Bronchial epithelial cell (primary cell): ENCODE measurements around the gene MMP15. TPM values are rescaled to one million over a fixed set of nuclear protein-coding genes. Genes with fewer than 3 reads are reported as not detected.

Experiments used
- DNase-seq: peaks from one replicate; pipeline ENCODE4 v3.0.0-alpha.2; 2010; ENCODE audit warnings: low read depth
- FAIRE-seq: peaks from 2 replicates; lab custom pipeline; 2011; peaks lifted over from hg19 to GRCh38; lab: Jason Lieb, UNC
- H3K27me3 ChIP-seq: 2 replicates; pipeline ENCODE4 v1.5.1; 2011; ENCODE audit warnings: low read length; ENCODE audit not compliant: control insufficient read depth, insufficient read depth
- H3K36me3 ChIP-seq: 2 replicates; pipeline ENCODE4 v1.5.1; 2011; ENCODE audit warnings: low read length; ENCODE audit not compliant: control insufficient read depth, insufficient read depth
- H3K4me3 ChIP-seq: 2 replicates; pipeline ENCODE4 v1.5.1; 2011; ENCODE audit warnings: mild to moderate bottlenecking, low read depth, low read length, control low read depth
- total RNA-seq: library from RNA; depleted of rRNA; stranded (reverse); fragments of >200 nt; gene quantifications from 2 replicates; pipeline ENCODE4 v1.2.1, GENCODE V29; 2014
- TF ChIP-seq, protein P1 (sequence below): IDR thresholded peaks from 2 replicates; pipeline ENCODE4 v1.5.1; 2011; ENCODE audit warnings: mild to moderate bottlenecking, moderate library complexity, low read length, control low read depth, inconsistent platforms; ENCODE audit not compliant: insufficient read depth, severe bottlenecking

Gene MMP15
- total RNA-seq, 1 donor from 2014 or later, result 8.4 TPM

DNA sequence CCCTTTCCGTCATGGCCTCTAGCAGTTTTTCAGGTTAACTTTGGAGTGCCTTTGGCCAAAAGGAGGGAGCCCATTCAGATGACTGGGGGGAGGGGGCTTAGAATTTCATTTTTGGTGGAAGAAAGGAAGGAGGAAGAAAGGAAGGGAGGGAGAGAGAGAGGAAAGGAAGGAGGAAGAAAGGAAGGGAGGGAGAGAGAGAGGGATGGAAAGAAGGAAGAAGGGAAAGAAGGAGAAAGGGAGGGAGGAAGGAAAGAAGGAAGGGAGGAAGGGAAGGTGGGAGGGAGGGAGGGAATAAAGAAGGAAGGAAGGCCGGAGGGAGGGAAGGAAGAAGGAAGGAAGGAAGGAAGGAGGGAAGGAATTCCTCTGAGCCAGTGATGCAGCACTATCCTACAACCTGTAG lies 25.7 kb downstream of the MMP15 start:
- H3K36me3 ChIP-seq, result no peaks in the 10 kb centered on the region
- TF ChIP-seq, protein P1, sequence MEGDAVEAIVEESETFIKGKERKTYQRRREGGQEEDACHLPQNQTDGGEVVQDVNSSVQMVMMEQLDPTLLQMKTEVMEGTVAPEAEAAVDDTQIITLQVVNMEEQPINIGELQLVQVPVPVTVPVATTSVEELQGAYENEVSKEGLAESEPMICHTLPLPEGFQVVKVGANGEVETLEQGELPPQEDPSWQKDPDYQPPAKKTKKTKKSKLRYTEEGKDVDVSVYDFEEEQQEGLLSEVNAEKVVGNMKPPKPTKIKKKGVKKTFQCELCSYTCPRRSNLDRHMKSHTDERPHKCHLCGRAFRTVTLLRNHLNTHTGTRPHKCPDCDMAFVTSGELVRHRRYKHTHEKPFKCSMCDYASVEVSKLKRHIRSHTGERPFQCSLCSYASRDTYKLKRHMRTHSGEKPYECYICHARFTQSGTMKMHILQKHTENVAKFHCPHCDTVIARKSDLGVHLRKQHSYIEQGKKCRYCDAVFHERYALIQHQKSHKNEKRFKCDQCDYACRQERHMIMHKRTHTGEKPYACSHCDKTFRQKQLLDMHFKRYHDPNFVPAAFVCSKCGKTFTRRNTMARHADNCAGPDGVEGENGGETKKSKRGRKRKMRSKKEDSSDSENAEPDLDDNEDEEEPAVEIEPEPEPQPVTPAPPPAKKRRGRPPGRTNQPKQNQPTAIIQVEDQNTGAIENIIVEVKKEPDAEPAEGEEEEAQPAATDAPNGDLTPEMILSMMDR, result no peak
- FAIRE-seq (no peak), DNase-seq (no peak)
- no peak overlapping the region for H3K4me3 ChIP-seq
- H3K27me3 ChIP-seq, result peaks cover 2% of the 10 kb centered on the region

DNA sequence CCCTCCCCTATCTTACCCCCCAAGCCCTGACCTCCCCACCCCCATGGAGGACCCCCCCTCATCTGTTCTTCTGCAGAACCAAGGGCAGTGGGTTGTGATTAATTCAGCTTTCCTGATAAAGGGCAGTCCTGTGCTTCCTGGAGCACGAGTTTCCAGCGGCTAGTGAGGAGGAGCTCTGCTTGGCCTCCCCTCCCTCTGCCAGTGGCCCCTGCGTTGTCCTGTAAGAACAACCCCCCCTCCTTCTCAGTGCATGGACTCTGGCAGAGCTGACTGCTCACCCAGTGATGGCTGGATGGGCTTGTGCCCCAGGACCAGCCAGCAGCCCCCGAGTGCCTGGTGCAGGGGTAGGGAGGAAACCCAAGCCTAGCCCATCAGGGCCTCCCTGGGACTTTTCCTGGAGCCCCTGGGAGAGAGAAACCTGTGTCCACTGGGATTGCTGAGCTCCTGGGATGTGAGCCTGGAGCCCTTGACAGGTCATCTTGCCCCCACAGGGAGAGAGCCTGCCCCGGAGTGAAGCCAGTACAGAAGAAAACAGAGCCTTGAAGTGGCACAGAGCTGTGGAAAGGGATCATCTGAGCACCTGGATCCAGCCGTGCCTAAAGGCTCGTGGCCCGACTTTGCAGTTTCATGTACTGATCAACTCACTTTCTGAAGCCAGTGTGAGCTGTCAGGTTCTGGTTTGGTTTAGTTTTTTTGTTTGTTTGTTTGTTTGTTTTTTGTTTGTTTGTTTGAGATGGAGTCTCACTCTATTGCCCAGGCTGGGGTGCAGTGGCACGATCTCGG lies 26.5 kb downstream of the MMP15 start:
- Histone ChIP-seq H3K4me3 (no peak overlapping the region), H3K36me3 (no peaks in the 10 kb centered on the region), H3K27me3 (peaks cover 2% of the 10 kb centered on the region)
- DNase-seq, result no peak
- TF ChIP-seq, protein P1, result no peak
- no peak for FAIRE-seq

DNA sequence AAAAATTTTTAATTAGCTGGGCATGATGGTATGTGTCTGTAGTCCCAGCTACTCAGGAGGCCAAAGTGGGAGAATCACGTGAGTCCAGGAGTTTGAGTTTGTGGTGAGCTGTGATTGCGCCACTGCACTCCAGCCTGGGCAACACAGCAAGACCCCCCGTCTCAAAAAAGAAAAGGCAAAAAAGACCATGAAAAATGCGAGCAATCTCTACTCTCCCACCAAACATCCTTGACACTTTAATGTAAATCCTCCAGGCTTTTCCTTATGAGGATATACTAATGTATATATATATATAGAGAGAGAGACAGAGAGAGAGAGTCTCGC lies 28.1 kb downstream of the MMP15 start:
- FAIRE-seq, result no peak
- H3K4me3 ChIP-seq, result no peak overlapping the region
- no peaks in the 10 kb centered on the region for H3K36me3 ChIP-seq
- no peak for DNase-seq
- TF ChIP-seq, protein P1, result no peak
- H3K27me3 ChIP-seq, result peaks cover 2% of the 10 kb centered on the region

DNA sequence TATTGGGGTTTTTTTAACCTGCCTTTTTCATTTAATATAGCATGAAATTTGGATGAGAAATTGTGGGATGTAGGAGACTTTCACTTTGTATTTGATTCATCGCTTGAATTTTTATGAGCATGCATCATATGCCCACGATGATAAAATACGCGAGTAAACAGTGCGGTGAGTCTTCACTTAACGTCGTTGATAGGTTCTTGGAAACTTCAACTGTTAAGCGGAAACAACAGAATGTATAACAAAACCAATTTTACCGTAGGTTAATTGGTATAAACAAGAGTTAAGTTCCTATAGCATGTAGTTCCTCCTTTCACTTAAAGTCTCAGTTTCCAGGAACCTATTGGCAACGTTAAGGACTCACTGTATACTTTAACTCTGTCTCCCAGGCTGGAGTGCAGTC lies 28.7 kb downstream of the MMP15 start:
- TF ChIP-seq, protein P1, result no peak
- FAIRE-seq (peak; percentile 23), DNase-seq (no peak)
- H3K27me3 ChIP-seq, result peaks cover 1% of the 10 kb centered on the region
- H3K36me3 ChIP-seq, result no peaks in the 10 kb centered on the region
- H3K4me3 ChIP-seq, result no peak overlapping the region

DNA sequence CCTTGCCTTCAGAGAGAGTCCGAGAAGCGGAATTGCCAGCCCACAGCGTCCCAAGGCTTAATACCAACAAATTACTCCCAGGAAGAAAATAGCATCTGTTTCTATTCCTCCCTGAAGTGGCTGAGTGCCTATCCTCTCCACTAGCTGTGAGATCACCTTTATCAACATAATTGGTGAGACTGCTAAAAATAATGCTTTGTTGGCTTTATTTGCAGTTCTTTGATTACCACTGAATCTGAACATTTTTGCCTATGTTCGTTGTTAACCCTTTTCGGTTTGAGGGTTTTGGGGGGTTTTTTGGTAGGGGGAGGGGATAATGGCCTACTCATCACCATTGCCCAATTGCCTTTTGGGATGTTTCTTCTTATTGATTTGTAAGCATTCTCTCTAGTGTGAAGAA lies 31.0 kb downstream of the MMP15 start:
- TF ChIP-seq, protein P1, result no peak
- DNase-seq, result no peak
- no peaks in the 10 kb centered on the region for H3K36me3 ChIP-seq
- no peak overlapping the region for H3K4me3 ChIP-seq
- H3K27me3 ChIP-seq, result no peaks in the 10 kb centered on the region
- FAIRE-seq, result no peak

DNA sequence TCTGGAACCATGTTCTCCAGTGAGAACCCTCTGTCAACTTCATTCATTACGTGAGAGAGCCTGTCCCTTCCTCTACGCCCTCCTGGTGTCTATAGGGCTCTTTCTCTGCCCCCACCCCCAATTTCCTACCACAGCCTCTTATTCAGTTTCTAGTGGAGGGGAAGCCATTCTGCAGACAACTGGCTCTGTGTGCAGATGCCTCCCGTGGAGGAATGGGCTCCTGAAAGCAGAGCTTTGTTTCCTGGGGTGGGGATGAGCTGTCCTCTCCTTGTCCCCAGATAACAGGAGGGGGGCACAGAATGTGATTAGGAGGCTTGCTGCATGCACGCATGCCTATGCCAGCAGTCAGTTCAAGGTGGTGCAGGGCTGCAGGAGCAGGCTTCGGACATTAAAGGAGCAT lies 31.6 kb downstream of the MMP15 start:
- Histone ChIP-seq H3K4me3 (no peak overlapping the region), H3K36me3 (no peaks in the 10 kb centered on the region), H3K27me3 (no peaks in the 10 kb centered on the region)
- DNase-seq (no peak), FAIRE-seq (no peak)
- TF ChIP-seq, protein P1, result no peak
